ENCODE results near the gene SAXO2. TPM values are rescaled to one million over a fixed set of nuclear protein-coding genes. Genes with fewer than 3 reads are reported as not detected.
"Not testable (repeated sequence)": the region's sequence is repeated elsewhere in the genome, so short reads cannot be mapped to it uniquely, and the experiment has no call there.

The SAXO2 gene
- total and polyA plus RNA-seq, 2 experiments from 2014 or later = 0.73 to 10.1 TPM

- not testable (repeated sequence) for H3K4me1 ChIP-seq (ENCODE audit: insufficient read depth); H2AFZ ChIP-seq; H3K4me2 ChIP-seq; H3K4me3 ChIP-seq; H3K27me3 Mint-ChIP-seq (ENCODE audit: insufficient read depth, low read depth, poor library complexity); H3F3A ChIP-seq (replicated peaks; ENCODE audit: low read depth); ATAC-seq; H3K27me3 ChIP-seq (ENCODE audit: insufficient read depth); H3K27ac Mint-ChIP-seq; H3K27ac ChIP-seq (ENCODE audit: low read depth); H3K79me2 ChIP-seq (replicated peaks; ENCODE audit: insufficient read depth); H3K4me3 Mint-ChIP-seq; H3K4me1 Mint-ChIP-seq; H3K9me2 ChIP-seq (ENCODE audit: insufficient read depth); DNase-seq (ENCODE audit: low spot score); H4K20me1 ChIP-seq (replicated peaks; ENCODE audit: insufficient read depth); H3K9me3 Mint-ChIP-seq
- H3K36me3 ChIP-seq (ENCODE audit: insufficient read depth) = peaks cover 21% of the 10 kb centered on the region; the same call in 1 of the 2 replicates
- H3K36me3 Mint-ChIP-seq (ENCODE audit: low read depth) = peaks cover 19% of the 10 kb centered on the region
Observed at GRCh38 chr15:82241836-82242499, 20.6 kb upstream of the SAXO2 start.

- H3K4me3 ChIP-seq; H2AFZ ChIP-seq; H3K27ac ChIP-seq (ENCODE audit: low read depth); H3F3A ChIP-seq (replicated peaks; ENCODE audit: low read depth); H3K4me1 Mint-ChIP-seq; H3K4me2 ChIP-seq; H3K27ac Mint-ChIP-seq; H4K20me1 ChIP-seq (replicated peaks; ENCODE audit: insufficient read depth); H3K4me3 Mint-ChIP-seq; H3K27me3 ChIP-seq (ENCODE audit: insufficient read depth); H3K79me2 ChIP-seq (replicated peaks; ENCODE audit: insufficient read depth); H3K9me2 ChIP-seq (ENCODE audit: insufficient read depth); H3K9me3 Mint-ChIP-seq; H3K27me3 Mint-ChIP-seq (ENCODE audit: insufficient read depth, low read depth, poor library complexity); DNase-seq (ENCODE audit: low spot score); ATAC-seq; H3K4me1 ChIP-seq (ENCODE audit: insufficient read depth): not testable (repeated sequence)
- H3K36me3 ChIP-seq (ENCODE audit: insufficient read depth) = peaks cover 21% of the 10 kb centered on the region; the same call in 1 of the 2 replicates
- H3K36me3 Mint-ChIP-seq (ENCODE audit: low read depth) = peaks cover 16% of the 10 kb centered on the region
Observed at GRCh38 chr15:82243644-82244043, 19.0 kb upstream of the SAXO2 start.

- not testable (repeated sequence) for H3K36me3 Mint-ChIP-seq (ENCODE audit: low read depth); ATAC-seq; H4K20me1 ChIP-seq (replicated peaks; ENCODE audit: insufficient read depth); H3K36me3 ChIP-seq (ENCODE audit: insufficient read depth); H3K27me3 Mint-ChIP-seq (ENCODE audit: insufficient read depth, low read depth, poor library complexity); H3K4me3 Mint-ChIP-seq; H2AFZ ChIP-seq; H3F3A ChIP-seq (replicated peaks; ENCODE audit: low read depth); H3K27ac Mint-ChIP-seq; H3K9me2 ChIP-seq (ENCODE audit: insufficient read depth); H3K27me3 ChIP-seq (ENCODE audit: insufficient read depth); H3K27ac ChIP-seq (ENCODE audit: low read depth); DNase-seq (ENCODE audit: low spot score); H3K4me1 Mint-ChIP-seq; H3K4me2 ChIP-seq; H3K79me2 ChIP-seq (replicated peaks; ENCODE audit: insufficient read depth); H3K4me3 ChIP-seq; H3K4me1 ChIP-seq (ENCODE audit: insufficient read depth); H3K9me3 Mint-ChIP-seq
Observed at GRCh38 chr15:82245956-82246355, 16.7 kb upstream of the SAXO2 start.

GRCh38 chr15:82248261-82248660 is 14.4 kb upstream of the SAXO2 start:
- H3K27ac ChIP-seq (ENCODE audit: low read depth); H2AFZ ChIP-seq; H3K4me3 ChIP-seq; ATAC-seq; H3K79me2 ChIP-seq (replicated peaks; ENCODE audit: insufficient read depth); H3K4me3 Mint-ChIP-seq; H3K27me3 ChIP-seq (ENCODE audit: insufficient read depth); H3K4me1 Mint-ChIP-seq; DNase-seq (ENCODE audit: low spot score); H3K36me3 ChIP-seq (ENCODE audit: insufficient read depth); H3F3A ChIP-seq (replicated peaks; ENCODE audit: low read depth); H3K9me2 ChIP-seq (ENCODE audit: insufficient read depth); H3K36me3 Mint-ChIP-seq (ENCODE audit: low read depth); H3K9me3 Mint-ChIP-seq; H3K27me3 Mint-ChIP-seq (ENCODE audit: insufficient read depth, low read depth, poor library complexity); H3K27ac Mint-ChIP-seq; H3K4me1 ChIP-seq (ENCODE audit: insufficient read depth); H4K20me1 ChIP-seq (replicated peaks; ENCODE audit: insufficient read depth); H3K4me2 ChIP-seq: not testable (repeated sequence)

- not testable (repeated sequence) for H3K9me3 Mint-ChIP-seq; H3K27ac ChIP-seq (ENCODE audit: low read depth); H4K20me1 ChIP-seq (replicated peaks; ENCODE audit: insufficient read depth); H3K27ac Mint-ChIP-seq; H3K36me3 Mint-ChIP-seq (ENCODE audit: low read depth); H3K27me3 Mint-ChIP-seq (ENCODE audit: insufficient read depth, low read depth, poor library complexity); H3K9me2 ChIP-seq (ENCODE audit: insufficient read depth); H3F3A ChIP-seq (replicated peaks; ENCODE audit: low read depth); H3K27me3 ChIP-seq (ENCODE audit: insufficient read depth)
- peak overlapping the region; percentile 73 for H2AFZ ChIP-seq
- H3K36me3 ChIP-seq (ENCODE audit: insufficient read depth) = peaks cover 19% of the 10 kb centered on the region; the same call in 1 of the 2 replicates
- peaks cover 29% of the 10 kb centered on the region for H3K4me1 Mint-ChIP-seq
- peak overlapping the region; percentile 82 for H3K4me3 ChIP-seq
- H3K79me2 ChIP-seq (replicated peaks; ENCODE audit: insufficient read depth) = peaks cover 28% of the 10 kb centered on the region
- DNase-seq (ENCODE audit: low spot score) (peak; percentile 60), ATAC-seq (peak; percentile 51)
- H3K4me2 ChIP-seq = peak overlapping the region; percentile 90
- peaks cover 42% of the 10 kb centered on the region for H3K4me1 ChIP-seq (ENCODE audit: insufficient read depth)
- H3K4me3 Mint-ChIP-seq = peak overlapping the region; percentile 96
Observed at GRCh38 chr15:82261566-82262421, 824 bp upstream of the SAXO2 start.

Data from GM23338 (cell line).